Testis (tissue), 3 donors: ENCODE data around the gene FAM72A. TPM values are rescaled to one million over a fixed set of nuclear protein-coding genes. Genes with fewer than 3 reads are reported as not detected.

Source experiments
- DNase-seq: peaks from one replicate; pipeline ENCODE4 v3.0.0-alpha.2; 2019
- H3K27ac ChIP-seq, 2 donors: fragments of 200-600 bp; sonication (generic); one replicate each; pipeline ENCODE4 v1.5.1; 2019
- H3K27me3 ChIP-seq: fragments of 200-600 bp; sonication (generic); one replicate; pipeline ENCODE4 v1.5.1; 2019
- H3K36me3 ChIP-seq: fragments of 200-600 bp; sonication (generic); one replicate; pipeline ENCODE4 v1.5.1; 2017; ENCODE audit warnings: low read depth; ENCODE audit errors: missing control alignments
- H3K4me1 ChIP-seq: fragments of 200-600 bp; sonication (generic); one replicate; pipeline ENCODE4 v1.5.1; 2019
- H3K4me3 ChIP-seq, 2 donors: fragments of 200-600 bp; sonication (generic); one replicate each; pipeline ENCODE4 v1.5.1; 2017 to 2019
- H3K9me3 ChIP-seq: fragments of 200-600 bp; sonication (generic); one replicate; pipeline ENCODE4 v1.5.1; 2017
- CTCF ChIP-seq, 3 experiments: fragments of 450-650 bp in 2 of 3; fragments of 200-600 bp in 1 of 3; sonication (generic) in 1 of 3; IDR thresholded peaks; one replicate each; pipeline ENCODE4 v1.5.1; 2016 to 2019; ENCODE audit warnings: antibody characterized with exemption in 3 of 3, mild to moderate bottlenecking in 2 of 3, moderate library complexity in 1 of 3
- POLR2A ChIP-seq: fragments of 450-650 bp; IDR thresholded peaks from one replicate; pipeline ENCODE4 v1.6.1; 2017; ENCODE audit warnings: antibody characterized with exemption, mild to moderate bottlenecking, moderate library complexity
- WGBS, 2 donors: methylation state at CpG; one replicate each; pipeline ENCODE4 v1.1.5; 2018; 5-methylcytosine and 5-hydroxymethylcytosine counted together
- intact Hi-C: fragments of 100-400 bp; cut with DNase I; formaldehyde crosslinking; loops from one replicate; pipeline ENCODE4 v1.15.1; 2023; ENCODE audit warnings: low total_unique reads
- polyA plus RNA-seq: library from polyadenylated mRNA; stranded (reverse); fragments of 350-450 nt; fragmentation: Illumina TruSeq; extraction: RNeasy Lipid Tissue Mini Kit (QIAGEN cat#74804); gene quantifications from one replicate; pipeline ENCODE4 v1.2.3, GENCODE V29; 2014; ENCODE audit warnings: low read depth, low replicate concordance; ENCODE audit not compliant: insufficient read depth
- total RNA-seq, 2 donors: library from RNA; depleted of rRNA; stranded (reverse); fragments of >200 nt; gene quantifications; one replicate each; pipeline ENCODE4 v1.2.3, GENCODE V29; 2016

FAM72A gene
- total and polyA plus RNA-seq, 3 donors from 2014 or later, result 4.9 to 13.7 (median 7.2) TPM

- WGBS, 2 donors, result 71 to 81% methylated on average over 3 of the region's 3 CpGs
- intact Hi-C loops, result no loop called here
- Histone ChIP-seq H3K4me3 (no peak overlapping the region), H3K27me3 (no peaks in the 10 kb centered on the region), H3K36me3 (no peaks in the 10 kb centered on the region), H3K9me3 (no peaks in the 10 kb centered on the region), H3K27ac (no peak overlapping the region), H3K4me1 (no peaks in the 10 kb centered on the region)
- DNase-seq, result no peak
- TF ChIP-seq CTCF (IDR thresholded peaks at IDR 0.05), result no peak
- no peak for TF ChIP-seq POLR2A
Observed at GRCh38 chr1:206145771-206146290, 56.8 kb downstream of the FAM72A start.

GRCh38 chr1:206144605-206145004 lies 58.0 kb downstream of the FAM72A start:
- TF ChIP-seq POLR2A, result no peak
- no peak for TF ChIP-seq CTCF (IDR thresholded peaks at IDR 0.05)
- H3K27ac ChIP-seq, result no peak overlapping the region
- no peak for DNase-seq
- H3K4me1 ChIP-seq, result no peaks in the 10 kb centered on the region
- no peaks in the 10 kb centered on the region for H3K9me3 ChIP-seq
- intact Hi-C loops, result no loop called here
- H3K36me3 ChIP-seq, result no peaks in the 10 kb centered on the region
- no peaks in the 10 kb centered on the region for H3K27me3 ChIP-seq
- WGBS, 2 donors, result 85 to 89% methylated on average over 2 of the region's 2 CpGs
- no peak overlapping the region for H3K4me3 ChIP-seq

- DNase-seq, result no peak
- Histone ChIP-seq H3K9me3 (no peaks in the 10 kb centered on the region), H3K4me1 (no peaks in the 10 kb centered on the region), H3K27ac (no peak overlapping the region), H3K4me3 (no peak overlapping the region), H3K27me3 (no peaks in the 10 kb centered on the region), H3K36me3 (no peaks in the 10 kb centered on the region)
- intact Hi-C loops, result no loop called here
- no peak for TF ChIP-seq CTCF (IDR thresholded peaks at IDR 0.05)
- no peak for TF ChIP-seq POLR2A
- WGBS, 2 donors, result 83 to 91% methylated on average over 15 of the region's 15 CpGs
Observed at GRCh38 chr1:206143537-206144172, 59.0 kb downstream of the FAM72A start.

GRCh38 chr1:206142770-206143169 lies 59.9 kb downstream of the FAM72A start:
- no peaks in the 10 kb centered on the region for H3K9me3 ChIP-seq
- intact Hi-C loops, result no loop called here
- H3K36me3 ChIP-seq, result no peaks in the 10 kb centered on the region
- 84 to 87% methylated on average over 2 of the region's 2 CpGs for WGBS, 2 donors
- no peak for TF ChIP-seq CTCF (IDR thresholded peaks at IDR 0.05)
- no peak for TF ChIP-seq POLR2A
- H3K4me3 ChIP-seq, result no peak overlapping the region
- no peak for DNase-seq
- no peaks in the 10 kb centered on the region for H3K27me3 ChIP-seq
- no peak overlapping the region for H3K27ac ChIP-seq
- no peaks in the 10 kb centered on the region for H3K4me1 ChIP-seq

GRCh38 chr1:206142011-206142410 lies 60.6 kb downstream of the FAM72A start:
- no peak for DNase-seq
- intact Hi-C loops, result no loop called here

More at GRCh38 chr1:206142011-206142410, 60.6 kb downstream of the FAM72A start:
- TF ChIP-seq CTCF (IDR thresholded peaks at IDR 0.05), result no peak
- no peak for TF ChIP-seq POLR2A
- H3K27ac ChIP-seq, result no peak overlapping the region
- no peaks in the 10 kb centered on the region for H3K36me3 ChIP-seq
- no peaks in the 10 kb centered on the region for H3K4me1 ChIP-seq
- H3K9me3 ChIP-seq, result no peaks in the 10 kb centered on the region
- WGBS, 2 donors, result 97 to 100% methylated on average over 3 of the region's 3 CpGs
- no peaks in the 10 kb centered on the region for H3K27me3 ChIP-seq
- H3K4me3 ChIP-seq, result no peak overlapping the region
